ENCODE results near the gene RHNO1.
A peak's percentile ranks its signal among the peaks of the same experiment; 100 is the strongest.

The RHNO1 gene

GRCh38 chr12:2877047-2877952 lies at the start of gene RHNO1, which contains the start of gene FOXM1 (continued):
- TF ChIP-seq, protein P1, sequence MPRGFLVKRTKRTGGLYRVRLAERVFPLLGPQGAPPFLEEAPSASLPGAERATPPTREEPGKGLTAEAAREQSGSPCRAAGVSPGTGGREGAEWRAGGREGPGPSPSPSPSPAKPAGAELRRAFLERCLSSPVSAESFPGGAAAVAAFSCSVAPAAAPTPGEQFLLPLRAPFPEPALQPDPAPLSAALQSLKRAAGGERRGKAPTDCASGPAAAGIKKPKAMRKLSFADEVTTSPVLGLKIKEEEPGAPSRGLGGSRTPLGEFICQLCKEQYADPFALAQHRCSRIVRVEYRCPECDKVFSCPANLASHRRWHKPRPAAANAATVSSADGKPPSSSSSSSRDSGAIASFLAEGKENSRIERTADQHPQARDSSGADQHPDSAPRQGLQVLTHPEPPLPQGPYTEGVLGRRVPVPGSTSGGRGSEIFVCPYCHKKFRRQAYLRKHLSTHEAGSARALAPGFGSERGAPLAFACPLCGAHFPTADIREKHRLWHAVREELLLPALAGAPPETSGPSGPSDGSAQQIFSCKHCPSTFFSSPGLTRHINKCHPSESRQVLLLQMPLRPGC (tag by site-specific recombination; IDR thresholded peaks at IDR 0.05), result peak; percentile 70
- TF ChIP-seq ZNF404 (tag by site-specific recombination; IDR thresholded peaks at IDR 0.05) (no peak), SCRT1 (tag by site-specific recombination; IDR thresholded peaks at IDR 0.05; ENCODE audit: borderline replicate concordance) (no peak), GLI4 (tag by site-specific recombination; IDR thresholded peaks at IDR 0.05) (peak; percentile 97), SP3 (tag by site-specific recombination; IDR thresholded peaks at IDR 0.05) (peak; percentile 42), ZNF341 (tag by site-specific recombination; IDR thresholded peaks at IDR 0.05; ENCODE audit: low read depth) (peak; percentile 55), KLF16 (tag by site-specific recombination; IDR thresholded peaks at IDR 0.05) (peak; percentile 93), ZNF391 (tag by site-specific recombination; IDR thresholded peaks at IDR 0.05; ENCODE audit: borderline replicate concordance, low read depth) (peak; percentile 72; the same call in 1 of the 2 replicates), TCF7L2 (IDR thresholded peaks at IDR 0.05; ENCODE audit: borderline replicate concordance, low read depth, low read length) (no peak), ZNF664 (tag by site-specific recombination; IDR thresholded peaks at IDR 0.05) (peak; percentile 100), ZBTB17 (tag by site-specific recombination; IDR thresholded peaks at IDR 0.05) (peak; percentile 6; the same call in 1 of the 2 replicates), BCL11B (tag by site-specific recombination; IDR thresholded peaks at IDR 0.05; ENCODE audit: low read depth) (0 out of 2 replicates have a peak, but pooled peaks have one; percentile 58)

GRCh38 chr12:2829275-2829674 lies 47.7 kb upstream of the RHNO1 start:
- H3K9me3 ChIP-seq (ENCODE audit: control insufficient read depth, insufficient read depth, low read depth, low read length), result no peaks in the 10 kb centered on the region
- H3K27ac ChIP-seq (ENCODE audit: extremely low read depth, low read depth, low read length), result no peak overlapping the region
- no peak overlapping the region for H3K4me3 ChIP-seq (ENCODE audit: low read depth, low read length)
- ChIA-PET CTCF (no interaction called here), POLR2A (no interaction called here)
- no peak for TF ChIP-seq ZNF223 (tag by site-specific recombination; IDR thresholded peaks at IDR 0.05)
- no peak for TF ChIP-seq ZNF596 (tag by site-specific recombination; IDR thresholded peaks at IDR 0.05)
- no peak for TF ChIP-seq BCL11A (tag by site-specific recombination; IDR thresholded peaks at IDR 0.05; ENCODE audit: low read depth)
- TF ChIP-seq ZNF473 (tag by site-specific recombination; IDR thresholded peaks at IDR 0.05), result no peak
- TF ChIP-seq, protein P2, sequence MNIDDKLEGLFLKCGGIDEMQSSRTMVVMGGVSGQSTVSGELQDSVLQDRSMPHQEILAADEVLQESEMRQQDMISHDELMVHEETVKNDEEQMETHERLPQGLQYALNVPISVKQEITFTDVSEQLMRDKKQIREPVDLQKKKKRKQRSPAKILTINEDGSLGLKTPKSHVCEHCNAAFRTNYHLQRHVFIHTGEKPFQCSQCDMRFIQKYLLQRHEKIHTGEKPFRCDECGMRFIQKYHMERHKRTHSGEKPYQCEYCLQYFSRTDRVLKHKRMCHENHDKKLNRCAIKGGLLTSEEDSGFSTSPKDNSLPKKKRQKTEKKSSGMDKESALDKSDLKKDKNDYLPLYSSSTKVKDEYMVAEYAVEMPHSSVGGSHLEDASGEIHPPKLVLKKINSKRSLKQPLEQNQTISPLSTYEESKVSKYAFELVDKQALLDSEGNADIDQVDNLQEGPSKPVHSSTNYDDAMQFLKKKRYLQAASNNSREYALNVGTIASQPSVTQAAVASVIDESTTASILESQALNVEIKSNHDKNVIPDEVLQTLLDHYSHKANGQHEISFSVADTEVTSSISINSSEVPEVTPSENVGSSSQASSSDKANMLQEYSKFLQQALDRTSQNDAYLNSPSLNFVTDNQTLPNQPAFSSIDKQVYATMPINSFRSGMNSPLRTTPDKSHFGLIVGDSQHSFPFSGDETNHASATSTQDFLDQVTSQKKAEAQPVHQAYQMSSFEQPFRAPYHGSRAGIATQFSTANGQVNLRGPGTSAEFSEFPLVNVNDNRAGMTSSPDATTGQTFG (tag by site-specific recombination; IDR thresholded peaks at IDR 0.05; ENCODE audit: borderline replicate concordance), result no peak
- TF ChIP-seq GLIS1 (tag by site-specific recombination; IDR thresholded peaks at IDR 0.05), result no peak
- TF ChIP-seq KLF8 (tag by site-specific recombination; IDR thresholded peaks at IDR 0.05), result no peak
- no peak for TF ChIP-seq ZNF830 (tag by site-specific recombination; IDR thresholded peaks at IDR 0.05; ENCODE audit: low read depth)
- TF ChIP-seq ZNF23 (tag by site-specific recombination; IDR thresholded peaks at IDR 0.05; ENCODE audit: borderline replicate concordance), result no peak
- TF ChIP-seq ZNF214 (tag by site-specific recombination; IDR thresholded peaks at IDR 0.05; ENCODE audit: borderline replicate concordance), result no peak
- no peak for TF ChIP-seq SALL2 (tag by site-specific recombination; IDR thresholded peaks at IDR 0.05; ENCODE audit: borderline replicate concordance)
- TF ChIP-seq ZNF184 (tag by site-specific recombination; IDR thresholded peaks at IDR 0.05), result no peak
- no peak for TF ChIP-seq ZNF600 (tag by site-specific recombination; IDR thresholded peaks at IDR 0.05)
- peaks cover 32 to 63% of the 10 kb centered on the region in 2 experiments for H3K36me3 ChIP-seq (ENCODE audit: control insufficient read depth in 2 of 2, insufficient read depth in 1 of 2, low read length in 2 of 2)
- no peaks in the 10 kb centered on the region for H3K4me1 ChIP-seq (ENCODE audit: control insufficient read depth, insufficient read depth, low read length)

Data from HEK293 (cell line).